NCI-H510A (cell line): ENCODE results near the gene CRB3.
"Not testable (repeated sequence)": the region's sequence is repeated elsewhere in the genome, so short reads cannot be mapped to it uniquely, and the experiment has no call there.

Experiments
- DNase-seq: peaks from one replicate; lab custom pipeline; 2025; lab: John Stamatoyannopoulos, UW

Gene CRB3

GRCh38 chr19:6494438-6495036 is 30.5 kb downstream of the CRB3 start:
- DNase-seq: no peak

- DNase-seq: no peak
Observed at GRCh38 chr19:6495947-6496346, 31.9 kb downstream of the CRB3 start.

GRCh38 chr19:6498294-6499036 is 34.4 kb downstream of the CRB3 start:
- no peak for DNase-seq

GRCh38 chr19:6499052-6499790 is 35.1 kb downstream of the CRB3 start:
- DNase-seq: no peak

- DNase-seq: no peak
Observed at GRCh38 chr19:6500837-6501739, 37.0 kb downstream of the CRB3 start.

GRCh38 chr19:6501740-6502648 is 37.9 kb downstream of the CRB3 start, which contains the start of gene TUBB4A:
Gene TUBB4A (minus strand): TSS chr19:6502309. CDS start chr19:6502212, 97 bp downstream.
- no peak for DNase-seq

- DNase-seq: no peak
Observed at GRCh38 chr19:6503407-6504201, 39.5 kb downstream of the CRB3 start.

- not testable (repeated sequence) for DNase-seq
Observed at GRCh38 chr19:6508028-6508771, 44.1 kb downstream of the CRB3 start.

GRCh38 chr19:6509118-6509971 is 45.3 kb downstream of the CRB3 start:
- no peak for DNase-seq

GRCh38 chr19:6510618-6511017 is 46.5 kb downstream of the CRB3 start:
- no peak for DNase-seq

- DNase-seq: no peak
Observed at GRCh38 chr19:6514089-6514488, 50.0 kb downstream of the CRB3 start.

GRCh38 chr19:6514926-6515544 is 51.0 kb downstream of the CRB3 start:
- no peak for DNase-seq

GRCh38 chr19:6516018-6516658 is 52.1 kb downstream of the CRB3 start:
- no peak for DNase-seq
